Fibroblast of lung (primary cell): ENCODE data around the gene G6PC3.
A peak's percentile ranks its signal among the peaks of the same experiment; 100 is the strongest.

Source experiments
- EZH2 ChIP-seq: IDR thresholded peaks from 2 replicates; pipeline ENCODE4 v1.5.1; 2012; ENCODE audit warnings: low read length, control low read depth, mild to moderate bottlenecking; ENCODE audit errors: missing control alignments
- TF ChIP-seq, protein P1 (sequence below), 2 donors: IDR thresholded peaks in 1 of 2; conservative IDR thresholded peaks in 1 of 2; 1 replicate in 1 of 2; 2 replicates in 1 of 2; pipeline ENCODE4 v1.5.1; 2011 to 2012; ENCODE audit warnings: low read length in 2 of 2, control low read depth in 1 of 2, inconsistent platforms in 1 of 2, low read depth in 1 of 2, mild to moderate bottlenecking in 1 of 2

DNA sequence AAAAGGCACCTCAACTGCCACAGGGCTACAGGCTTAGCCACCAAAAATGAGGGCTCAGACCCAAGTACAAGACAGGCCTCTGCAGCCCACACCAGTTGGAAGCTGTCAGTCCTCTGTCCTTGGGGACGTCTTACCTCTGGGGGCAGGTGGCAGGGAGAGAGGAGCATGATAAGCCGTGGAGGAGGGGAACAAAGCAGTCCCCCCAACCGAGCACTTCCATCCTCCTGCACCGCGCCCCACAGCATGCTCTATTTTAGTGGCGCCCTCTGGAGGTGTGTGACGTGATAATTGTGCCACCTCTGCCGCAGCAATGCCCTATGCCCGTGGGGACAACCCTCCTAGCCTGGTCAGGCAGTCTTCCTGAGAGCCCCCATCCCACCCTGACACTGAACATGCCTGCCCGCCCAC, 13.6 kb downstream of the G6PC3 start:
- TF ChIP-seq, protein P1, sequence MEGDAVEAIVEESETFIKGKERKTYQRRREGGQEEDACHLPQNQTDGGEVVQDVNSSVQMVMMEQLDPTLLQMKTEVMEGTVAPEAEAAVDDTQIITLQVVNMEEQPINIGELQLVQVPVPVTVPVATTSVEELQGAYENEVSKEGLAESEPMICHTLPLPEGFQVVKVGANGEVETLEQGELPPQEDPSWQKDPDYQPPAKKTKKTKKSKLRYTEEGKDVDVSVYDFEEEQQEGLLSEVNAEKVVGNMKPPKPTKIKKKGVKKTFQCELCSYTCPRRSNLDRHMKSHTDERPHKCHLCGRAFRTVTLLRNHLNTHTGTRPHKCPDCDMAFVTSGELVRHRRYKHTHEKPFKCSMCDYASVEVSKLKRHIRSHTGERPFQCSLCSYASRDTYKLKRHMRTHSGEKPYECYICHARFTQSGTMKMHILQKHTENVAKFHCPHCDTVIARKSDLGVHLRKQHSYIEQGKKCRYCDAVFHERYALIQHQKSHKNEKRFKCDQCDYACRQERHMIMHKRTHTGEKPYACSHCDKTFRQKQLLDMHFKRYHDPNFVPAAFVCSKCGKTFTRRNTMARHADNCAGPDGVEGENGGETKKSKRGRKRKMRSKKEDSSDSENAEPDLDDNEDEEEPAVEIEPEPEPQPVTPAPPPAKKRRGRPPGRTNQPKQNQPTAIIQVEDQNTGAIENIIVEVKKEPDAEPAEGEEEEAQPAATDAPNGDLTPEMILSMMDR (conservative IDR thresholded peaks at IDR 0.05 in 1 of 2, IDR thresholded peaks at IDR 0.05 in 1 of 2; ENCODE audit: low read depth in 1 of 2, low read length in 2 of 2) = peak in 1 of 2 donors; percentile 16
- no peak for TF ChIP-seq EZH2
